Activated CD4-positive, CD25-positive, alpha-beta regulatory T cell (primary cell): ENCODE results near the gene SFR1.

Experiments used
- DNase-seq, 4 experiments: peaks; one replicate each; lab custom pipeline; 2025; lab: John Stamatoyannopoulos, UW

SFR1 gene

DNA sequence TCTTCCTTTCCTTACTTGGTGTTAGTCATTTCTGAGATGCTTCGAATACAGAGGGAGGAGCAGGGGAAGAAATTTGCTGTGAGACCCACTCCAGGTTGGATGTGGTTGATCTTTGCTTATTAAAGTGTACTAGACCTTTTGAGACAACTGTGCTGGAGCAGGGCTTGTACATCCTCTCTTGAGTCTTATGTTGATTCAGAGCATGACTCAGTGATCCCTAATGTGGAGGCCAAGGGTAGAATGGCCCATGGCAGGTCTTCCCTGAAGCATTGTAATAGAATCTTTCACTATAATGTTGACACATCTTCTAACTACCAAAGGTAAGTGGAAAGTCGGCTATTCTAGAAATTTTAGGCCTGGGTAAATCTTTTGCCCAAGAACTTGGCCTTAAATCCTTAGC lies 17.0 kb upstream of the SFR1 start:
- no peak for DNase-seq

DNA sequence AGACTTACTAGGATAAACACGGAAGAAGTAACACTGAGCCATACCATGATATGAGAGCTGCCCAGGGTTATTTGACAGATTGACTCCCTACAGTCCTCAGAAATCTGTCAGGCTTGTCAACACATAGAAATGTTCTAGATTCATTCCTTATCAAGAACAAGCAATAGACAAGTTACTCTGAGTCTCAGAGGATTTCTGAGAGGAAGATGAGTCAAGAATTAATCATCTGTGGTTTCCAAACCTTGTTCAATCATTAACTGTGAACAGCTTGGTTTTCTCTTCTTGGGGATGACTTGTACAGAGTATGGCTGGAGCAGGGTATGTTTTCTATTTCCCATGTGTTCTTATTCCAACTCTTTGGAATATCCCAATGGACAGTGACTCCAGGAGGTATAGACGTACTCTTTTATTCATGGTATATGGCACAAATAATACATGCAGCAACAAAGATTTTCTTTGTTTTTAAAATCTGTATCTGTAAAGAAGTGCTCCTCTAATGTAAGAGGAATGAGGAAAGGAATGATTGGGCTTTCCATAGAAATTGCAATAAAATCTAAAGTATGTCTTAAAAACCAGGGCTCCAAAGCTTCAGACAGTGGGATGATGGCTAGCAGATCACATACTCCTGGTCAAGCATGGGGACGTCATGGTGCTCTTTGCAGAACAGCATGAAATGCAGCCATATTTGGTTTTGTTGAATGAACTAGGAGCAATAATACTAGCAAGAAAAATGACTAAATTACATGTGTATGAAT lies 11.9 kb upstream of the SFR1 start:
- no peak for DNase-seq

DNA sequence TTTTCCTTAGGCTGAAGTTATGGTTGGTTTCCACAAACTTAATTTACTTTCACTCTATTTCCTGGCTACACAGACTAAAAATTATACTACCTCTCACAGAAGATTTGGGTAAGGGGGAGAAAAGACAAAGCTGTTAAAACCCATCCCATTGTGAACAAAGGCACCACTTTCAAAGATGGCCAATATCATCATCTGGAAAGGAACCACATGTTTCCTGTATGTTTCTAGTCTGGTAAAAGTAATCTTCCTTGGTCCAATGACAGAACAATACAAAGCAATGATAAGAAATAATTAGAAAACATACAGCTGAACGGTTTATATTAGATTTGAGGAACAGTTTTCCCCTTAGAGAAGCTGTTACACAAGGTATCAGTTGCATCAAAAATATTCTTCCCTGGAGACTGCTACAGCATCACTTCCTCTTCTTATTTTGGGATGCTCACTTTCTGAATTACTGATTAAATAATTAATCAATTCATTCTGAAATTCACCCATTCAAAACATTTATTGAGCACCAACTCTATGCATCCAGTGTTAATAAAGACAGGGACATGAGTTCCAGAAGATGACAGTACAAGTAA lies 8.5 kb upstream of the SFR1 start:
- DNase-seq = no peak

DNA sequence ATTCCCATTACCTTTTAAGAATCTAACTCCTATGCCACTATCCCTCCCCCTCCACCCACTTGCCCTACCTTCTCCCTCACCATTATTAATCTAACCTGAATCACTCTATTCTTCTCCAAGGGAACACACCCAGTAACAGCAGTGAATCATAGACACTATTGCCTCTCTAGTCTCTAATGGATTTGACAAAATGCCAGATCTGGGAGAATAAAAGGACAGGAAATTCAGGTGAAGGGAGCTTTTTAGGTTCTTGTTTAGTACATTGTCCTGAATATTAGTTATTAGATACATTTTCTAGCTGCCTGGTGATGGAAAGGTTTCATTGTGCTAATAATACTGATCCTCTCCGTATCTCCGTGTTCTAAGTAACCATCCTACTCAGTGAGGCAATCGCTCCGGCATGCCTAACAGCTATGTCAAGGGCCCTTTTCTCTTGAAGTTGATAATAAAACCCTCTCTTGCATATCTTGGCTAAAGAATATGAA lies 4.1 kb upstream of the SFR1 start:
- no peak for DNase-seq

DNA sequence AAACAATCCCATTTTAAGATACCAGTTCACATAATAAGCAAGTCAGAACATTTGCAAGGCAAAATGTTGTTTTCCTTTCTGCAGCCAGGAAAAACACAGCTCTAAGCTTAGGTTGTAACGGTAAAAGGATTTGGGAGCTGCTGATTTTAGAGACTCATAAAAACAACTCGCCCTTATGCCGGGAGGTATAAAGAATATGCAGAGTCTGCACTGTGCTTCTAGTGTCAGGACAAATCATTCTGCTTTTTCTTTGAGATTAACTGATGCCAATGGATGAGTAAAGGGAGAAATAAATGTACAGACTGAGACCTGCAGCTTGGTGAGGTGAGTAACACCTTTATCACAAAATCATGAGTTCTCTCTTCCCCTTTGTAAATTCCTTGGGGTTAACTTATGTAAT lies 2.0 kb upstream of the SFR1 start:
- no peak for DNase-seq

DNA sequence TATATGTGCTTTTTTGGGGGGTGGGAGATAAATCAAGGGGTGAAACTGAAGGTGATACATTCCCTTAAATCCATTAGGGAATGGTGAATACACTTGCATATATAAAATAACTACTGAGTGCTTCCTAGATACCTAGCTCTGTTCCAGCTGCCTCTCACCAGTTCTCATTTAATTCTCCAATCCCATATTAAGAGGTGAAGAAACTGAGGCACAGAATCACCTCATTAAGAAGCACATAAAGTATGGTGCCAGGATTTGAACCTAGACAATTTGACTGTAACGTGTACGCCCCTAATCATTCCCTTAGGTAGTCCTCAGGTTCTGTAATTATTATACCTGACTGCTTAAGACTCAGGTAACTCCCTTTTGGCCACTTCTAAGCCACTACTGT lies 1.5 kb upstream of the SFR1 start:
- DNase-seq = no peak

DNA sequence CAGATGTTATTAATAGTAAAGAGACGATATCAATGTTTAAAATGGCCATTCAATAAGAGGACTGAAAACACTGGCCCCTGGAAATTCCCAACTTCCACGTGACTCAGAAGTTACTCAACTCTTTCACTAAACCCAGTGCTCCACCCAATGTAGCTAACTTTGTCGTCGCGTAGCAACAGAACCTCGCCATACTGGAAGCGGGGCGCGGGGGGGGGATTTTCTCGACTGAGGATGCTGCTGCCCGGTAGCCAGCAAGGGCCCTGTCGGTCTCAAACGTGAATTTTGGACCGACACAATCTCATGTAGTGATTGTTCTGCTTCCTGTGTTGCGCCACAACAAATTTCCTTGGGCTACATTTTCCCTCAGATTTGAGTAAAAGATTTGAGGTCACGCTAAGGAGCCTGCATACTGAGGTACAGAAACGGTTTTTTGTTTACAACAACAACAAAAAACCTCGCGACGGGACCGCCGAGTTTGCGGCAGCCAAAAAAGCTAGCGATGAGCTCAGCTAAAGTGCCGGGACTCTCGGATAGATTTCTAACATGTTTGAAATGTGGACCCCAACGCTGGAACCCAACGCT lies 977 bp upstream of the SFR1 start:
- DNase-seq = peak; percentile 49 to 67 (median 56)

DNA sequence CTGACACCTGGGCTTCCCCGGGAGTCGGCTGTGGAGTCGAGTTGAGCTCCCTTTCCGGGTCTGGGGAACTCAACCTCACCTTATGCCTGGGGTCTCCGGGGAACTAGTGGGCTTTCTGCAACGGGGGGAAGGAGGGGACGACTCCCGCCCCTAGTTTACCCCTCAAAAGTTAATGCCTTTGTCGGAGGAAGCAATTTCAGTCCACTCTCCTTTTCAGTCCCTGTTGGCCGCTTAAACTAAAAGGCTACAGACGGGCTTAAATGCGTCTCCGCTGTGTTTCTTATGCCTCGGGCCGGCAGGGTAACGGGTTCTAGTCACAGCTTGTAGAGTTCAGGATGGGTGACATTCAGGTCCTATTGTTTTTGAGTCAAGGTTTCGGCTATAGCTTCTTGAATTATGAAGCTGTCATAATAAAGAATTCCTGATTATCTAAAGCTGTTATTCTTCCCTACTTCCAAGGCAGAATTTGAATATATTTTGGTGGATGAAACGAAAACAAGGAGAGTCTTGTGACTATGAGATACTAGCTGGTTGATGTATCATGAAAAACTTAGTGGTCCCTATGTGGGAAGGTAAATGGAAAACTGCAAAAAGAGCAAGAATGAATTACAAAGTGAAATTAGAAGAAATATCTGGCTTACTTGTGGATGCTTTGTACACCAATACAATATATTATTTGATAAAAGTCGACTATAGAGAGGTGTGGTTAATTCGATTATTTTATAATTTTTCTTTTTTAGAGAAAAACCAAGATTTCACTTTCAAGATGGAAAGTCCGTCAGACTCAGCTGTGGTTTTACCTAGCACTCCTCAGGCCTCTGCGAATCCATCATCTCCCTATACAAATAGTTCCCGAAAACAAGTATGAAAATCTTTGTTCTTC lies 495 bp downstream of the SFR1 start:
- no peak for DNase-seq

DNA sequence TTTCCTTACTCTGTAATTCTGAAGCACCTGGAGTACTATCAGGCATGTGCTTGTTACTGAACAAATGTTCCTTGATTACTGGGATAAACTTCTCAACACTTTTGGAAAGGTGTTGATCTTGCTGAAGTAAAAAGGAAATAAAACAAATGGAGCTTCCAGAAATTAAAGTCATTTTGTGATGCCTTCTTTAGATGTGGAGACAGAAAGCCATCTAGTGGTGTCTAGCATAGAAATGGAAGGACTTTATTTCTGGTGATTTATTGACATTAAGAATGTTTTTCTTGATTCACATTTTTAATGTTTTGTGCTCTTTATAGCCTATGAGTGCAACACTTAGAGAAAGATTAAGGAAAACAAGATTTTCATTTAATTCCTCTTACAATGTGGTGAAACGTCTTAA lies 1.4 kb downstream of the SFR1 start:
- DNase-seq = no peak

DNA sequence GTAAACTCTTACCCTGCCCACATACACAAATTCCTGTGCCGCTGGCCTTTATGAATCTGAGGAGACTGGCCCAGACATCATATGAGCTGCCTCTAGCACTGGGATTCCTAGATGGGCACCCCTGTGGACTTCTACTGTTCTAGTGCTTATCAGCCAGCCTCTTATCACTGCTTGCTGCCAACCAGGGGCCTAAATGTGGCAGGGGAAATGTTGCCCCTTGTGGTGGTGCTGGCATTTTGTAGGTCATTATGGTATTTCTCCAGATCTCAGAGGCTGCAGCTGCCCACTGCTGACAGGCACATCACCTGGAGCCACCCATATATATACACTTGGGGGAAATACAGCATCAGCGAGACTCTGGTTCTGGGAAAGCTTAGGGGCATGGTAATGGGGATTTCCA lies 5.4 kb downstream of the SFR1 start:
- no peak for DNase-seq

DNA sequence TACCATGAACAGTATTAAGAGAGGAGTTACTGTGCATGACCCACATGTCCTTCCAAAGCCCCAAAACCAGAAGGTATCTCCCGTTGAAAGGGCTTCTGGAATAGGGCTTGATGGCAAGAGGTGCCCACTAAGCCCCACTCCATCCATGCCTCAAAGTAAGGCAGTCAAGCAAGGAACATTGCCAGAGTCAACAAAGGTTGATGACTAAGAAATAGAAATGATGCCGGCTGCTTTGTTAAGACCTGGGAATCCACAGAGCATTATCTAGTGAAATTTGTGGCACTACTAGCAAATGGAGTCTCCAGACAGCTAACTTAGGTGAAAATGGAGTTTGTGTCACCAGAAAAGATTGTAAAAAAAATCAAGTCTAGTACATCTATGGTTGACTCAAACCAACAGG lies 6.2 kb downstream of the SFR1 start:
- no peak for DNase-seq

DNA sequence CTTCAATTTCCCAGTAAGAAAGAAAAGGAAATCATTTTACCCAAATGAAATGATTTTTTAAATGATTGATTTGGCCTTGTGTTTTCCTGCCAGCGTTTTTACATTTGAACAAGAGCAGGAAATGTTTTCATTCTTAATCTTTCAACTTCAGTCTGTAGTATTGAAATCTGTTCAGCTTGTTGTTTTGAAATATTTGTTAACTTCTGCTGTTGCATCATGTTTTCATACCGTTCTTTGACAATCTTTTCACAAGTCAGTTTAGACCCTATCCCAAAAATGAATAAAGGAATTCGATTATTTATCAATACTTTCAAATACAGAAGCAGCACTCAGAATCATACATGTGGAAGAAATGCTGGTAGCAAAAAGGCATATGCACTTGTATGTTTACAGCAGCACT lies 8.1 kb downstream of the SFR1 start:
- DNase-seq = no peak

DNA sequence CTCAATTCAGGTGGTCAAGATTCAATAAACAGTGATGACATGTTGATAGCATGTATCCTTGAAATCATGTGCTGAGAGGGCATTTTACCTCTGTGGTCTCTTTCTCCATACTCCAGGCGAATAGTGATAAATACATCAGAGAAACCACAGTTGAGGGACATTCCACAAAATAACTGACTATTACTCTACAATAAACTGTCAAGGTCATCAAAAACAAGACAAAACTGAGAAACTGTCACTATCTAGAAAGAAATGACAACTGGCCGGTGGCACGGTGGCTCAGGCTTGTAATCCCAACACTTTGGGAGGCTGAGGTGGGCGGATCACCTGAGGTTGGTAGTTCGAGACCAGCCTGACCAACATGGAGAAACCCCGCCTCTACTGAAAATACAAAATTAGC lies 16.2 kb downstream of the SFR1 start:
- no peak for DNase-seq

DNA sequence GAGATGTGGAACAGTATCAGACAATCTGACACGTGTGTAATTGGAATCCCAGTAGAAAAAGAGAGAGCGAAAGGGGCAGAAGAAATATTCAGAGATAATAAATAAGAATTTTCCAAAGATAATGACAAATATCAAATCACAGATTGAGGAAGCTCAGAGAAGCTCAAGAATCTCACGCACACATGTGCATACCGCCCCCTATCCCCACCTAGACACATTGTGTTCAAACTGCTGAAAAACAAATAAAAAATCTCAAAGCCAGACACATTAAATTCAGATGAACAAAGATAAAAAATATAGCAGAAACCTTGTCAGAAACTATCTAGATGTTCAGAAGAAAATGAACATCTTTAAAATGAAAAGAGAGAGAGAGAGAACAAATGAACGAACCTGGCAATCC lies 17.2 kb downstream of the SFR1 start:
- no peak for DNase-seq

DNA sequence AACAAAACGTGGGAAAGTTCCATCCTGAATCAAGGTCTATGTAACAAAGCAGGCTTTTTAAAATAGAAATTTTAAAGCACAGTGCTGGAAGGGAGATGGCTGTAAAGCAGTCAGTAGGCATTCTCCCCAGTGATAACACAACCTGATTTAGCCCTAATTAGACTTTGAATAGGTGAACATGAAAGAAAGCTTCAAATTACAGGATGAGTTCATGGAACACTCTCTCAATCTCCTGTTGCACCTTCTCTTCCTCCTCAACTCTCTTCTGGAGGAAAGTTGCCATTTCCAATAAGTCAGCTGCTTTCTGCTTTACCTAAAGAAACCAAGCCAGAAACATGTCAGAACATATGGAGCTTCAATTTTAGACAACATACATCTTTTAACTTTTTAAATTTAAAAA lies 20.1 kb downstream of the SFR1 start:
- DNase-seq = no peak

DNA sequence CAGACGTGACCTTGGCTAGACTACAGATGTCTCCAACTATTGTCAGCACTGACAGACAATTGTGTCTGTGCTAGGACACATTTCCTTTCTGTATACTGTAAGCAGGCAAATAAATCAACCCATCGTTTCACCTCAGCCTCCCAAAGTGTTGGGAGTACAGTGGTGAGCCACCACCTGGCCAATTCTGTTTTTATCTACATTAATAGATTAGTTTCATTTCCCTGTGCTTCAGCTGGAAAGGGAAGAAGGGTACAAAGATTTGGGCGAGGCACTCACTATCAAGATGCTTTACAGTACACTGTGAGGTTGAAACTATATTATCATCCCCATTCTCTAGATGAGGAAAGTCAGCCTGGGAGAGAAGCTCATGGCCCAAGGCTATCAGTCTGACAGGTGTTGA lies 21.9 kb downstream of the SFR1 start:
- no peak for DNase-seq

DNA sequence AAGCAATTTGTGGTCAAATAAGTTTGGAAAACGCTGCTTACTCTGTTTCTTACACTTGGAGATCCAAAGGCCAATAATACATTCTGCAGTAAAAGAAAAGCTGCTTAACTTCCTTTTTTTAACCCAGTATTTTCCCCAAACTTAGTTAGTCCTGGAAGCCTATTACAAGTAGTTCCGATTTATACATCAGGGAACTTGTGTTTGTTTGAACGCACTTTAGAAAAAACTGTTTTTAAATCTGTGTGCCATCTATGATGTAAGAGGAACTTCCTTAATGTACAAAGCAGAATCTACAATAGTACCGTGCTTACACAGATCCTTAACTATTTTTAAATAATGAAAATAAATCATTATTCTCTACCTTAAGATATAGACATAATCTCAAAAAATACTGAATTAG lies 23.0 kb downstream of the SFR1 start:
- DNase-seq = no peak

DNA sequence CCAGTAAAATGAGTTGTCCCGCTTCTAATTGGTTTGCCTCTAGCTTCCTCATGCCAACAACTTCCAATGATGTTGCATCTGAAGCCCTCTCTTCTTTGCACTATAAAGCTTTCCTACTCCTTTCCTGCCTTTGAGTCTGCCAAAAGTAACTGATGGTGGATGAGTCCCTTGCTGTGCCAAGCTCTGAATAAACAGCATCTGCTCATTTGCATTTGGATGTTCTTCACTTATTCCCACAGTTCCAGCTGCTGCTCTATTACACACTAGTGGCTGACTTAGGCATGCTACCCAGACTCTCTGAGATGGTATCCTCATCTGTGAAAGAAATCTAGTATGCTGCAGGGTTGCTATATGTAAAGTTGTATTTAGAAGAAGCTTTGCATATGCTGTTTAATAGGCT lies 24.9 kb downstream of the SFR1 start:
- no peak for DNase-seq

DNA sequence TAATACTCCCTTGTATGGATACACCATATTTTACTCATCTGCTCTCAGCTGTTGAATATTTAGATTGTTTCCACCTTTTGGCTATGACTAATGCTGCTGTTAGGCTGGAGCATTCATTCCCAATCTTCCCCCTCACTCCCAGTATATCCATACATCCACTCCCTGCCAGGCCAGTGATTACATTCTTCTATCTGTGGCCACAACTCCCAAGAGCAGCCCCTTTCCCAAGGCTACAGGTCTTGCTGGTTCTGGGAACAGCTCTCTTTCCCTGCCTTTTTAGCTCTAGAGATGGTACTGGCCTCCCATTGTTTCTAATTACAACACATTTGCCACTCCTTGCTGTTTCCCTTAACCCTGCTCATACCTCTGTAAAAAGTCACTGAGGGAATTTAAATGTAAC lies 28.2 kb downstream of the SFR1 start:
- no peak for DNase-seq

DNA sequence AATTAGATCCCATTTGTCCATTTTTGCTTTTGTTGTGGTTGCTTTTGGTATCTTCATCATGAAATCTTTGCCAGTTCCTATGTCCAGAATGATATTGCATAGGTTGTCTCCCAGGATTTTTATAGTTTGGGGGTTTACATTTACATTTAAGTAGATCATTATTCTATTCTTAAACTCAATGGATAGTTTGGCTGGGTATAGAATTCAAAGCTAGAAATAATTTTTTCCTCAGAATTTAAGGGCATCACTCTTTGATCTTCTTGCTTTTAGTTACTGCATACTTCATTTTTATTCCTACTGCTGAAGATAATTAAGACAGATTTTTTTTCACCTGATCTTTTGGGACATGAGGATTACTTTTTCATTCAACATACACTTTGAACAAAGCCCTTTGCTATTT lies 29.8 kb downstream of the SFR1 start:
- no peak for DNase-seq

DNA sequence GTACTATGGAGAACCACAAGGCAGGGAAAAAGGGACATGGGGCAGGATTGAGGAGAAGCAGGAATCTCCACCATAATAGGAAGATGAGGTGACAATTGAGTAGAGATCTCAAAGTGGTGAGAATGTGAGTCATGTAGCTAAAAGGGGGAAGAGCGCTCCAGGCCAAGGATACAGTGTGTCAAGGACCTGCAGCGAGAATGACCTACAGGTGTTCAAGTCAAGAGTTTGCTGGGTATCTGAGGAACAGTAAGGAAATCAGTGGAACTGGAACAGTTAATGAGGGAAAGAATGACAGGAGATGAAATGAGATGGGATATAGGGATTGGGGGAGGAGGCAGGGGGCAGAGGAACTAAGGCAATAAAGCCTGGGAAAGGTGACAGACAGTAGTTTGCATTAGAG lies 33.6 kb downstream of the SFR1 start:
- no peak for DNase-seq

DNA sequence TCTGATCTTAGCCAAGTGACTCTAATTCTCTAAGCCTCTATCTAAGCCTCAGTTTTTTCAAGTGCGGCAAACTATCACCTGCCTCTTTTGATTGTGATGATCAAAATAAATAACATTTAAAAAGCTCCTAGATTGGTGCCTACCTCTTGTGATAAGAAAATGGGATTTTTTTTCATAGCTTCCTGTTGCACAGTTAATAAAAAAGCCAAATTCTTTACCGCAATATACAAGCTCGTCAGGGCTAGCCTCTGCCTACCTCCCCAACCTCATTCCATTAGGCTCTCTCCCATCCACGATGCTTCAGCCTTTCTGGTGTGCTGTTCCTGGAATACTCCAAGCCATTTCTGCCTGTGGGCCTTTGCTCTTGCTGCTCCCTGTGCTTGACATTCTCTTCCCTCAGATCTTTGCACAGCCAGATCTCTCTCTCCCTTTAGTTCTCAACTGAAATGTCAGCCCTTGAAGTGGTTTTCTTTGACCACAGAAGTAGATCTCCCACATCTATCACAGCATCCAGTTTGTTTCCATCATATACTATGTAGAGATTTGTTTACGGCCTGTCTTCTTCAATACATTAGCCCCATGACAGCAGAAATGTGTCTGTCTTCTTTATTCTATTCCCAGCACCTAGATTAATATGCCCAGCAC lies 48.8 kb downstream of the SFR1 start:
- DNase-seq = no peak
